ENCODE data around the gene OXER1.

The OXER1 gene

DNA sequence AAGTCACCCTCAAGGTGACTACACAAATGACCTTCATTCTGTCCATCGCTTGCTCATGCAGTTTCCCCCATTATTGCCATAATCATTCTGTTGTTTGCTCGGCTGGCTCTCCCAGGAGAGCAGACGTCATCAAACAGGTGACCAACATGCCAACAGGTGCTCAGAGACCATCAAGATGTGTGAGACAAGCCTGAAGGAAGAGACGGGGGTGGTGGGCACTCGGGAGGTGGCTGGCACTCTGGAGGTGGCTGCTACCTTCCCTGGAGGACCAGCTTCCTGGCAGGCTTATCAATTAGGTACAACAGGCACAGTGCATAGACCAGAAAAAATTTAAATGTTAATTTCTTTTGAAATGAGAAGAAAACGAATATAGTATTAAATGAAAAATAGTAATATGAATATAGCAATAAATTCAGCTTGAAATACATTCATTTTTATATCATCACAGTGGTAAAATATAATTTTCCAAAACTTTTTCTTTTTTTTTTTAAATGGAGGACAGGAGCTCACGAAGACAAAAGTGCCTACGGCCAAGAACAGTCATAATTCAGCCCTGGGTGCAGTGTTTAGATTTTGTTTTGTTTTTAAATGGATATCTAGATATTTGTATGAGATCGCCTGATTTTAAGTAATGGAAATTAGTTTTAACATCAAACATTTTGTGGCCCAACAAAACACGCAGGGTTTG, 45.3 kb upstream of the OXER1 start:
- H3K4me3 ChIP-seq (ENCODE audit: low read depth, low read length) = peak overlapping the region; percentile 52
- DNase-seq (ENCODE audit: low read depth) = no peak
- in situ Hi-C loops (cut with HindIII; ENCODE audit: low sequenced_read_pairs) = no loop called here
- TF ChIP-seq CTCF (IDR thresholded peaks at IDR 0.05; ENCODE audit: low read depth, low read length, missing control alignments) = no peak

- H3K4me3 ChIP-seq (ENCODE audit: low read depth, low read length) = no peak overlapping the region
- DNase-seq (ENCODE audit: low read depth) = no peak
- in situ Hi-C loops (cut with HindIII; ENCODE audit: low sequenced_read_pairs) = no loop called here
- no peak for TF ChIP-seq CTCF (IDR thresholded peaks at IDR 0.05; ENCODE audit: low read depth, low read length, missing control alignments)
Measured at GRCh38 chr2:42808301-42808700, 44.4 kb upstream of the OXER1 start.

DNA sequence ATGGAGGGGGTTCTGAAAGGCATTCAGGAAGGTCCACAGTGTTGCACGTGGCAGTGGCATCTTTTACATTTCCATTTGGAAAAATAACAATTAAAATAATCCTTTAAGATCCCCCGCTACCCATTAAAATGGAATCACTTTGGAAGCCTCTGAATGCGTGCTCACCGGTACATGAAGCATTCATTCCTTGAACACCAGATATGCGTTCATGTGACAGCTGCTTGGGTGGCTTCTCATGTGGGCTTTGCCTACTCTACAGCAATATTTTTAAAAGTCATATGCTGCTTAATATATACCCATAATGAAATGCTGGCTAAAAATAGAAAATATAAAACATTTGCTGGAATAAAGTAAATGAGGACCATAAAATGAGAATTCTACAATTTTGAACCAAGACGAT, 42.9 kb upstream of the OXER1 start:
- H3K4me3 ChIP-seq (ENCODE audit: low read depth, low read length) = no peak overlapping the region
- DNase-seq (ENCODE audit: low read depth) = no peak
- in situ Hi-C loops (cut with HindIII; ENCODE audit: low sequenced_read_pairs) = no loop called here
- no peak for TF ChIP-seq CTCF (IDR thresholded peaks at IDR 0.05; ENCODE audit: low read depth, low read length, missing control alignments)

GRCh38 chr2:42804891-42805290, 41.0 kb upstream of the OXER1 start:
- H3K4me3 ChIP-seq (ENCODE audit: low read depth, low read length) = no peak overlapping the region
- in situ Hi-C loops (cut with HindIII; ENCODE audit: low sequenced_read_pairs) = no loop called here

DNA sequence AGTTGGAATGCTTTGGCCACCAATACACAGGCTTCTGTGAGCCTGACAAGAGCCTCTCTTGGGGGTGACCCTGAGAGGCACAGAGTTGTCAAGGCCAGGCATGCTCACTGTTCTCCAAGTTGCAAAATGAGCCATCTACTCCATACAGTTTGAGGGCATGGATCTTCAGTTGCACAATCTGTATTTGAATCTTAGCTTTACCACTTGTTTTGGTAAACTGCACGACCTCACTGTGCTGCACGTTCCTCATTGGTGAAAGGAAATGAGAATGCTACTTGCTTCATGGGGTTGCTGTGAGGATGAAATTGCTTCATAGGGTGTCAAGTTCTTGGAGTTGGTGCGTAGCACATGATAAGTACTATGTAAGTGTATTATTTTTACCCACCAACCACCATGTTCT, 40.4 kb upstream of the OXER1 start:
- in situ Hi-C loops (cut with HindIII; ENCODE audit: low sequenced_read_pairs) = no loop called here
- no peak overlapping the region for H3K4me3 ChIP-seq (ENCODE audit: low read depth, low read length)
- TF ChIP-seq CTCF (IDR thresholded peaks at IDR 0.05; ENCODE audit: low read depth, low read length, missing control alignments) = no peak
- DNase-seq (ENCODE audit: low read depth) = no peak

More at GRCh38 chr2:42804891-42805290, 41.0 kb upstream of the OXER1 start:
- no peak for TF ChIP-seq CTCF (IDR thresholded peaks at IDR 0.05; ENCODE audit: low read depth, low read length, missing control alignments)
- no peak for DNase-seq (ENCODE audit: low read depth)

DNA sequence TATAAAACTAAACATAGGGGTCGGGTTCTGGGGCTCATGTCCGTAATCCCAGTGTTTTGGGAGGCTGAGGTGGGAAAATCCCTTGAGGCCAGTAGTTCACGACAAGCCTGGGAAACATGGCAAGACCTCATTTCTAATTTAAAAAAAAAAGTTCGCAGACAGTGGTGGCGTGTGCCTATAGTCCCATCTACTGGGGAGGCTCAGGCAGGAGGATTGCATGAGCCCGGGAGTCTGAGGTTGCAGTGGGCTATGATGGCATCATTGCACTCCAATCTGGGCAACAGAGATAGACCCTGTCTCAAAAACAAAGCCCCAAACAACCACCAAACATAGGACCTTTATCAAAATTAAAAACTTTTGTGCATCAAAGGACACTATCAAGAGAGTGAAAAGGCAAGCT, 38.2 kb upstream of the OXER1 start:
- in situ Hi-C loops (cut with HindIII; ENCODE audit: low sequenced_read_pairs) = no loop called here
- no peak overlapping the region for H3K4me3 ChIP-seq (ENCODE audit: low read depth, low read length)
- TF ChIP-seq CTCF (IDR thresholded peaks at IDR 0.05; ENCODE audit: low read depth, low read length, missing control alignments) = no peak
- DNase-seq (ENCODE audit: low read depth) = no peak

All from astrocyte of the cerebellum (primary cell).